Breast epithelium (tissue), 4 donors: ENCODE data around the gene C2CD4D. TPM values are rescaled to one million over a fixed set of nuclear protein-coding genes. Genes with fewer than 3 reads are reported as not detected.

ENCODE experiments used
- DNase-seq, 2 donors: peaks; one replicate each; pipeline ENCODE4 v3.0.0-alpha.2; 2019; ENCODE audit warnings: low spot score in 2 of 2
- H3K27ac ChIP-seq, 2 donors: fragments of 200-600 bp; sonication (generic) in 1 of 2; one replicate each; pipeline ENCODE4 v1.5.1; 2016 to 2019; ENCODE audit warnings: mild to moderate bottlenecking in 1 of 2
- H3K27me3 ChIP-seq, 2 donors: fragments of 200-600 bp; sonication (generic) in 1 of 2; one replicate each; pipeline versions ENCODE4 v1.5.1 to v1.6.0; 2017 to 2019; ENCODE audit warnings: control low read depth in 1 of 2, mild to moderate bottlenecking in 1 of 2
- H3K36me3 ChIP-seq: fragments of 200-600 bp; one replicate; pipeline ENCODE4 v1.5.1; 2019
- H3K4me1 ChIP-seq, 2 donors: fragments of 200-600 bp; sonication (generic); one replicate each; pipeline ENCODE4 v1.5.1; 2016 to 2019; ENCODE audit warnings: control low read depth in 1 of 2
- H3K4me3 ChIP-seq, 3 donors: fragments of 200-600 bp; sonication (generic); 1 replicate in 2 of 3; 2 replicates in 1 of 3; pipeline ENCODE4 v1.5.1; 2016 to 2019; ENCODE audit warnings: mild to moderate bottlenecking in 3 of 3, moderate library complexity in 2 of 3
- H3K9me3 ChIP-seq, 2 donors: fragments of 200-600 bp; sonication (generic) in 1 of 2; one replicate each; pipeline ENCODE4 v1.5.1; 2016 to 2019; ENCODE audit warnings: control low read depth in 1 of 2
- POLR2A ChIP-seq: fragments of 450-650 bp; IDR thresholded peaks from one replicate; pipeline ENCODE4 v1.6.1; 2016; ENCODE audit warnings: antibody characterized with exemption, mild to moderate bottlenecking, moderate library complexity
- POLR2AphosphoS5 ChIP-seq, 3 donors: sonication (generic); formaldehyde crosslinking; IDR thresholded peaks; one replicate each; pipeline ENCODE4 v1.6.1; 2017; ENCODE audit warnings: antibody characterized with exemption in 3 of 3
- intact Hi-C: fragments of 100-400 bp; cut with DNase I; formaldehyde crosslinking; loops from one replicate; pipeline ENCODE4 v1.15.1; 2023; ENCODE audit warnings: low total_unique reads
- total RNA-seq, 3 donors: library from RNA; depleted of rRNA; stranded (reverse); fragments of >200 nt; gene quantifications; one replicate each; pipeline ENCODE4 v1.1.0, GENCODE V29; 2016
- TF ChIP-seq, protein P1 (sequence below), 3 donors: fragments of 450-650 bp; IDR thresholded peaks; one replicate each; pipeline ENCODE4 v1.5.1; 2016 to 2017; ENCODE audit warnings: antibody characterized with exemption in 3 of 3, mild to moderate bottlenecking in 3 of 3, moderate library complexity in 3 of 3

C2CD4D gene
- total RNA-seq, 3 donors from 2014 or later, result 0.32 to 0.73 TPM; not detected in 1

GRCh38 chr1:151849871-151850270 lies 10.3 kb upstream of the C2CD4D start:
- no peak for DNase-seq
- no peaks in the 10 kb centered on the region for H3K9me3 ChIP-seq
- no peak overlapping the region for H3K4me3 ChIP-seq
- no peaks in the 10 kb centered on the region for H3K27me3 ChIP-seq
- H3K36me3 ChIP-seq, result no peaks in the 10 kb centered on the region
- intact Hi-C loops, result no loop called here
- no peaks in the 10 kb centered on the region for H3K4me1 ChIP-seq
- TF ChIP-seq, protein P1, sequence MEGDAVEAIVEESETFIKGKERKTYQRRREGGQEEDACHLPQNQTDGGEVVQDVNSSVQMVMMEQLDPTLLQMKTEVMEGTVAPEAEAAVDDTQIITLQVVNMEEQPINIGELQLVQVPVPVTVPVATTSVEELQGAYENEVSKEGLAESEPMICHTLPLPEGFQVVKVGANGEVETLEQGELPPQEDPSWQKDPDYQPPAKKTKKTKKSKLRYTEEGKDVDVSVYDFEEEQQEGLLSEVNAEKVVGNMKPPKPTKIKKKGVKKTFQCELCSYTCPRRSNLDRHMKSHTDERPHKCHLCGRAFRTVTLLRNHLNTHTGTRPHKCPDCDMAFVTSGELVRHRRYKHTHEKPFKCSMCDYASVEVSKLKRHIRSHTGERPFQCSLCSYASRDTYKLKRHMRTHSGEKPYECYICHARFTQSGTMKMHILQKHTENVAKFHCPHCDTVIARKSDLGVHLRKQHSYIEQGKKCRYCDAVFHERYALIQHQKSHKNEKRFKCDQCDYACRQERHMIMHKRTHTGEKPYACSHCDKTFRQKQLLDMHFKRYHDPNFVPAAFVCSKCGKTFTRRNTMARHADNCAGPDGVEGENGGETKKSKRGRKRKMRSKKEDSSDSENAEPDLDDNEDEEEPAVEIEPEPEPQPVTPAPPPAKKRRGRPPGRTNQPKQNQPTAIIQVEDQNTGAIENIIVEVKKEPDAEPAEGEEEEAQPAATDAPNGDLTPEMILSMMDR (IDR thresholded peaks at IDR 0.05), result no peak
- no peak for TF ChIP-seq POLR2AphosphoS5 (IDR thresholded peaks at IDR 0.05)
- no peak for TF ChIP-seq POLR2A
- no peak overlapping the region for H3K27ac ChIP-seq

DNA sequence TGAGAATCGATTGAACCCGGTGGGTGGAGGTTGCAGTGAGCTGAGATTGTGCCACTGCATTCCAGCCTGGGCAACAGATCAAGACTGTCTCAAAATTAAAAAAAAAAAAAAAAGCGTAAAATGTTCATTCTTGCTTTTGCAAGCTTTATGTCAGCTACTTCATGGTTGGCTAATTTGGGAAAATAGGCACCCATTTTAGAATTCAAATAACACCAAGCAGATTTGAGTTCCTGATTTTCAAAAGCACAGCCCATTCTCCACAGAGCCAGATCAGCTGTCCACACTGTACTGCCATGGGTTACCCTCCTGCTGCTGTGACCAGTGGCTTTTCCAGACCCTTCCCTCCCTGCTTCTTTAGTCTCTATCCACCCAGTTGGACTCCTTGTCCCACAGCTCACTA lies 9.5 kb upstream of the C2CD4D start:
- no peak for TF ChIP-seq POLR2AphosphoS5 (IDR thresholded peaks at IDR 0.05)
- TF ChIP-seq, protein P1 (IDR thresholded peaks at IDR 0.05), result no peak
- TF ChIP-seq POLR2A, result no peak
- Histone ChIP-seq H3K4me3 (no peak overlapping the region), H3K4me1 (no peaks in the 10 kb centered on the region), H3K27ac (no peak overlapping the region), H3K27me3 (no peaks in the 10 kb centered on the region), H3K9me3 (no peaks in the 10 kb centered on the region), H3K36me3 (no peaks in the 10 kb centered on the region)
- intact Hi-C loops, result no loop called here
- DNase-seq, result no peak

- no peak overlapping the region for H3K4me3 ChIP-seq
- DNase-seq, result no peak
- TF ChIP-seq POLR2A (no peak), POLR2AphosphoS5 (IDR thresholded peaks at IDR 0.05) (no peak)
- TF ChIP-seq, protein P1 (IDR thresholded peaks at IDR 0.05), result no peak
- H3K27me3 ChIP-seq, result no peaks in the 10 kb centered on the region
- intact Hi-C loops, result no loop called here
- H3K36me3 ChIP-seq, result no peaks in the 10 kb centered on the region
- no peak overlapping the region for H3K27ac ChIP-seq
- H3K4me1 ChIP-seq, result no peaks in the 10 kb centered on the region
- H3K9me3 ChIP-seq, result no peaks in the 10 kb centered on the region
Measured at GRCh38 chr1:151847867-151848596, 8.4 kb upstream of the C2CD4D start.

DNA sequence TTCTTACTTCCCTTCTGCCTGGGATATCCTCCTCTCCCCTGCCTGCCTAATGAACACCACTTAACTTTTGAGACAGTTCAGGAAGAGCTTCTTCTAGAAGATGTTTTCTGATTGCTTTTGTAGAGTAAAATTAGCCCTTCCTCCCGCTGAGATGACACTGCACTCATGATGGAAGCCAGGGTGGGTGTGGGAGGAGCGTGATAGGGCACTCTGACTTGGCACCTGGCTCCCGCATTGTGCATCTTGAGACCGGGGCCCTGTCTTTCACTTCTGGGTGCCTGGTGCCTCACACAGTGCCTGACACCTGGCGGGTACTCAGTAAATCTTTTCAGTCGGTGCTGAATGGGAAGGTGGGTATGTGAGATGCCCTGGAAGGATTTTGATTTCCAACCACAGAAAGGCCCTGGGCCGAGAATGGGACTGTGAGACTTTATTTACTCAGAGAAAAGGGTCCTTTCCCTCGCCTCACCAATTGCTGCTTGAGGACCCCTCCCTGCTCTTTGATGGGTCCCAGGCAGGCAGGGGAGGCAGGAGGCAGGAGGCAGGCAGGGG lies 7.1 kb upstream of the C2CD4D start:
- DNase-seq, result no peak

More for the DNA sequence above, 7.1 kb upstream of the C2CD4D start:
- no peak overlapping the region for H3K27ac ChIP-seq
- no peaks in the 10 kb centered on the region for H3K4me1 ChIP-seq
- intact Hi-C loops, result no loop called here
- no peak overlapping the region for H3K4me3 ChIP-seq
- H3K36me3 ChIP-seq, result no peaks in the 10 kb centered on the region
- TF ChIP-seq POLR2A (no peak), POLR2AphosphoS5 (IDR thresholded peaks at IDR 0.05) (no peak)
- TF ChIP-seq, protein P1 (IDR thresholded peaks at IDR 0.05), result no peak
- no peaks in the 10 kb centered on the region for H3K9me3 ChIP-seq
- H3K27me3 ChIP-seq, result no peaks in the 10 kb centered on the region
